Measurements from ENCODE around the gene GLS. TPM values are rescaled to one million over a fixed set of nuclear protein-coding genes. Genes with fewer than 3 reads are reported as not detected.

The GLS gene
- 100 to 1,000 TPM; 191 to 431 (median 201) TPM for total RNA-seq (2021; fragmentation: NEBNext Ultra II Directional; extraction: Animal tissue kit (Norgen Biotek cat#: 25700))
- long read RNA-seq, full-length matches to known transcripts = 5 of 104 reads
- long read RNA-seq, partial matches to known transcripts = 67 of 104 reads
- long read RNA-seq, other reads (novel, unspliced or antisense) = 32 of 104 reads

DNA sequence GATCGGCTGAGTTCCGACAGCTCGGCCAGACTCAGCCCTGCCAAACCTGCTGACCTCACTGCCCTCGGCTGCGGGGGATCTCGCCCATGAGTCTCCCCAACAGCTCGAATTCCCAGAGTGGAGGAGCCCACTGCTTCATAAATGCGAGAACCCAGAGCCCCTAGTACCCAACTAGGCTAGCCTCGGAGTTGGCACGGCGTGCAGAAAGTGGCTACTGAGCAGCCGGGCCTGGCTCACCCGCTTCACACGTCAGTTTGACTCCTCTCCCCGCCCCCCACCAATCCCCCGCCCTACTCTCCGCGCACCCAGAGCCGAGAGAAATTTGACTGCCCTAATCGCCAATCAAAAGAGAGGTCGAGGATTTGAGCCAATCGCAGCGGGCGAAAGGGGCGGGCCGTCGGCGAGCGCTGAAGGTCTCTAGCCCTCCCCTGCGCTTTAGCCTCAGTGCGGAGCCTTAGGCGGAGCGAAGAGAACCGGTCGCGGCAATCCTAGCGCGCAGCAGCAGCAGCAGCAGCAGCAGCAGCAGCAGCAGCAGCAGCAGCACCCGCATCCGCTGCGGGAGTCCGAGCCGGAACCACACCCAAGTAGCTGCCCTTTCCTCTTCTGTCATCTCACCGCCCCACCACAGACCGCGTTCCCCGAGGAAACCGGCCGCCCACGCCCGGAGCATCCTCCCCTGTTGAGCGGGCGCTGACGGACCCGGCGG lies at the start of gene GLS:
Gene GLS, plus strand, starts transcription at position 444 of the 706 bp plus-strand sequence. CDS start 264 bp downstream, outside the sequence.
- peaks cover 8% of the 10 kb centered on the region for H3K27me3 Mint-ChIP-seq (ENCODE audit: insufficient read depth)
- H3K9me3 Mint-ChIP-seq = peaks cover 3% of the 10 kb centered on the region; the same call in 1 of the 2 replicates
- H3K4me3 Mint-ChIP-seq = peak within 1 kb of the TSS; percentile 96
- peaks cover 19% of the 10 kb centered on the region for H3K4me1 Mint-ChIP-seq (ENCODE audit: low read depth)
- H3K36me3 Mint-ChIP-seq (ENCODE audit: low read depth) = peaks cover 40% of the 10 kb centered on the region
- H3K27ac Mint-ChIP-seq = peak within 1 kb of the TSS; percentile 93
- DNase-seq = peak; percentile 97
- TF ChIP-seq, protein P1, sequence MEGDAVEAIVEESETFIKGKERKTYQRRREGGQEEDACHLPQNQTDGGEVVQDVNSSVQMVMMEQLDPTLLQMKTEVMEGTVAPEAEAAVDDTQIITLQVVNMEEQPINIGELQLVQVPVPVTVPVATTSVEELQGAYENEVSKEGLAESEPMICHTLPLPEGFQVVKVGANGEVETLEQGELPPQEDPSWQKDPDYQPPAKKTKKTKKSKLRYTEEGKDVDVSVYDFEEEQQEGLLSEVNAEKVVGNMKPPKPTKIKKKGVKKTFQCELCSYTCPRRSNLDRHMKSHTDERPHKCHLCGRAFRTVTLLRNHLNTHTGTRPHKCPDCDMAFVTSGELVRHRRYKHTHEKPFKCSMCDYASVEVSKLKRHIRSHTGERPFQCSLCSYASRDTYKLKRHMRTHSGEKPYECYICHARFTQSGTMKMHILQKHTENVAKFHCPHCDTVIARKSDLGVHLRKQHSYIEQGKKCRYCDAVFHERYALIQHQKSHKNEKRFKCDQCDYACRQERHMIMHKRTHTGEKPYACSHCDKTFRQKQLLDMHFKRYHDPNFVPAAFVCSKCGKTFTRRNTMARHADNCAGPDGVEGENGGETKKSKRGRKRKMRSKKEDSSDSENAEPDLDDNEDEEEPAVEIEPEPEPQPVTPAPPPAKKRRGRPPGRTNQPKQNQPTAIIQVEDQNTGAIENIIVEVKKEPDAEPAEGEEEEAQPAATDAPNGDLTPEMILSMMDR (IDR thresholded peaks at IDR 0.05) = no peak

DNA sequence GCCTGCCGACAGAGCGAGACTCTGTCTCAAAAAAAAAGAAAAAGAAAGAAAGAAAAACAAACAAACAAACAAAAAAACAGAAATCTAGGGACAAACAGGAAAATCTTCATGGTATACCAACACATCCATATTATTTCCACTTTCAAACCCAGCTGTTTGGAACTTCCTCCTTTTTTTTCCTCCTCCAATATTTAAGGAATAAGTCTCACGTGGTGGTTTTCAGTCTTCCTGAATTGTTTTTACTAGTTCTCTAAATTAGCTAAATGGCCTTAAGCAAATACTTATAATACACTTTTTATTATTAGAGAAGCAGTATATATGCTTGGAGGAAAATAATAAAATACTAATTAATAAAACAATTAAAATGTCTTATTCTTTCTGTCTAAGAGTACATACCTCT lies 48.7 kb upstream of the GLS start:
- TF ChIP-seq, protein P1 (IDR thresholded peaks at IDR 0.05) = no peak
- H3K4me1 Mint-ChIP-seq (ENCODE audit: low read depth) = peaks cover 32% of the 10 kb centered on the region
- no peaks in the 10 kb centered on the region for H3K27me3 Mint-ChIP-seq (ENCODE audit: insufficient read depth)
- DNase-seq = no peak
- H3K27ac Mint-ChIP-seq = no peak overlapping the region
- H3K36me3 Mint-ChIP-seq (ENCODE audit: low read depth) = 0 out of 2 replicates have a peak, but pooled peaks cover 6% of the 10 kb centered on the region
- no peaks in the 10 kb centered on the region for H3K9me3 Mint-ChIP-seq
- H3K4me3 Mint-ChIP-seq = no peak overlapping the region

DNA sequence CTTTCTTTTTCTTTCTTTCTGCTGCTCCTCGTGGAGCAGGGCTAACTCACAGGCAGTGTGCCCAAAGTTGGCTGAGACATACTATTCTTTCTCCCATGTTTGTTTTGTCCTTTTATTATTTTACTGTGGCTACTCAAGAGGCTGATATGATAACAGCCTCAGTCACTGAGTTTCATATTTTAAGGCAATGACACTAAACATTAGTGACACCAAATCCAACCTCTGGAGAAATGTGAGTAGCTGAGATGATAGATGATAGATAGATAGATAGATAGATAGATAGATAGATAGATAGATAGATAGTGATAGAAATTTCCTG lies 45.8 kb upstream of the GLS start:
- Mint-ChIP-seq H3K9me3 (no peaks in the 10 kb centered on the region), H3K36me3 (ENCODE audit: low read depth) (no peaks in the 10 kb centered on the region), H3K4me1 (ENCODE audit: low read depth) (peaks cover 58% of the 10 kb centered on the region), H3K27me3 (ENCODE audit: insufficient read depth) (no peaks in the 10 kb centered on the region), H3K4me3 (peak overlapping the region; percentile 49), H3K27ac (peak overlapping the region; percentile 44)
- TF ChIP-seq, protein P1 (IDR thresholded peaks at IDR 0.05) = no peak
- no peak for DNase-seq

DNA sequence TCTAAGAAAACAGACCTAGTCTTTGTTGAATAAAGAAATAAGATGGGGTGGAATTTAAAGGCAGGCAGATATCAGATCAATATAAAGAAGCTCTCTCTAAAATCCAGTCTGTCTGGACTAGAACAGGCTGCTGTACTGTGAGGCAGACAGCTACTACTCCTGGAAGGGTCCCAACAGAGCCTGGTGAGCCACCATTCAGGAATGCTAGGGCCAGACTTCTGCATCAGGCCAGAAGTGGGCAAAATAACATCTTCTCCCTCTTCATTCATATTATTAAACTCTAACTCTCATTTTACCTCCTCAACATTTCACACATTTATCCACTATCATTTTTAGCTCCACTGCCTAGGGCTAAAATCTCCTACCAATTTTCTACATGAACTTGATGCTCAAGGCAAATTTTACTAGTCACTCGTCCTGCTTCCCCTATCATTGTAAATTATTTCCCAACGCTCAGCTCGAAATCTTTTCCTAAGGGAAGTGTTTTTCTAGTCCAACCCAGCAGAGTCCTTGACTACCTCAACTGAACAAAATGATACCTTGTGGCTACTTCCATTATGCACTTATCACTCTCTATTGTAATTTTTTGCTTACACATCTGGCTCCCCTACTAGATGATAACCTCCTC lies 45.2 kb upstream of the GLS start:
- Mint-ChIP-seq H3K9me3 (no peaks in the 10 kb centered on the region), H3K27ac (peak overlapping the region; percentile 44), H3K4me3 (peak overlapping the region; percentile 49), H3K36me3 (ENCODE audit: low read depth) (no peaks in the 10 kb centered on the region), H3K4me1 (ENCODE audit: low read depth) (peaks cover 59% of the 10 kb centered on the region), H3K27me3 (ENCODE audit: insufficient read depth) (no peaks in the 10 kb centered on the region)
- peak; percentile 82 for DNase-seq
- TF ChIP-seq, protein P1 (IDR thresholded peaks at IDR 0.05) = no peak

- Mint-ChIP-seq H3K27me3 (ENCODE audit: insufficient read depth) (no peaks in the 10 kb centered on the region), H3K4me1 (ENCODE audit: low read depth) (peaks cover 73% of the 10 kb centered on the region), H3K27ac (no peak overlapping the region), H3K4me3 (peak overlapping the region; percentile 49; the same call in 1 of the 2 replicates), H3K36me3 (ENCODE audit: low read depth) (peaks cover 5% of the 10 kb centered on the region), H3K9me3 (no peaks in the 10 kb centered on the region)
- no peak for DNase-seq
- TF ChIP-seq, protein P1 (IDR thresholded peaks at IDR 0.05) = no peak
These were observed 43.9 kb upstream of the GLS start for GRCh38 chr2:190836767-190837166.
